AG04450 (cell line): ENCODE results near the gene SEMA4D. TPM values are rescaled to one million over a fixed set of nuclear protein-coding genes. Genes with fewer than 3 reads are reported as not detected.
"Not testable (repeated sequence)": the region's sequence is repeated elsewhere in the genome, so short reads cannot be mapped to it uniquely, and the experiment has no call there.

ENCODE experiments used
- CTCF ChIA-PET: fragments of 300-600, 350-600 bp; formaldehyde crosslinking; extraction: SDS; loops from one replicate; lab custom pipeline; 2022; ENCODE audit warnings: antibody characterized with exemption, inconsistent platforms; lab: Charles Lee
- POLR2A ChIA-PET: fragments of 350-600 bp; formaldehyde crosslinking; extraction: SDS; loops from one replicate; lab custom pipeline; 2021; ENCODE audit warnings: antibody characterized with exemption, inconsistent platforms; lab: Yijun Ruan, JAX
- DNase-seq: peaks from one replicate; pipeline ENCODE4 v3.0.0-alpha.2; 2011; ENCODE audit warnings: low read depth, low spot score
- H3K27ac ChIP-seq: one replicate; pipeline ENCODE4 v1.5.1; 2012; ENCODE audit warnings: low read depth, low read length, control low read depth
- H3K27me3 ChIP-seq: one replicate; pipeline ENCODE4 v1.6.0; 2012; ENCODE audit warnings: low read length; ENCODE audit not compliant: control insufficient read depth, insufficient read depth
- H3K4me3 ChIP-seq: 2 replicates; pipeline ENCODE4 v1.5.1; 2011; ENCODE audit warnings: mild to moderate bottlenecking, low read depth, low read length, control low read depth
- H3K9me3 ChIP-seq: 2 replicates; pipeline ENCODE4 v1.5.1; 2012; ENCODE audit warnings: low read length; ENCODE audit not compliant: control insufficient read depth, insufficient read depth
- polyA plus RNA-seq: library from polyadenylated mRNA; depleted of rRNA; stranded (reverse); fragments of >200 nt; gene quantifications from 2 replicates; pipeline ENCODE4 v1.2.3, GENCODE V29; 2011
- TF ChIP-seq, protein P1 (sequence below): IDR thresholded peaks from 2 replicates; pipeline ENCODE4 v1.5.1; 2011; ENCODE audit warnings: low read depth, low read length, control low read depth, inconsistent platforms

SEMA4D gene
- polyA plus RNA-seq, 1 experiment, result 2.8 TPM

DNA sequence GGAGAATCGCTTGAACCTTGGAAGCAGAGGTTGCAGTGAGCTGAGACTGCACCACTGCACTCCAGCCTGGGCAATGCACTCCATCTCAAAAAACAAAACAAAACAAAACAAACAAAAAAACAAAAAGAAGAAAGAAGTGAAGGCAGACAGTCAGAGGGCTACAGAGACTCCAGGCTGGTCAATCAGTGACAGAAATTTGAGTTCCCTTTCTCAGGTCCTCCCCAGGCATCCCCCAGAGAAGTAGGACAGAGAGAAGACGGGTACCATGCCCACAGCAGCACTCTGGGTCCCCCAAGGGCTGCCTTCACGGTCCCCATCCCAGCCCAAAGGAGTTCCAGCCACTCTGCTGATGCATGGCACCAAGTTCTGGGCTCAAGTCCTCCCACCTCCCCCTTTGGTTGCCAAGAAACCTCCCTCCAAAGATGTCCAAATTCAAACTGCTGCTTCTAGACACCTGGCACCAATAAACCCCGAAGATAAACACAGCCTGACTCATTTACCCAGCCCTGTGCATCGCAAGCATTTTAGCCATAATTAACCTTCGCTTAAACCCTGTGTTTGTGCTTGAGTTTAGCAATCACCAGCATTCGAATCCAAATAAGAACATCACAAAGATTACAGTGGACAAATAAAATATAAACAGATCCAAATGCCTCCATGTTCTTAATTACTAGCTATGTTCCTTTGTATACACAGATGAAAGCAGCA lies 24.0 kb downstream of the SEMA4D start:
- CTCF ChIA-PET, result interaction anchor here (0.9 to 1.5 kb wide), 2 partner anchors 13 to 74 kb away, joined by 3 to 7 read pairs; no protein-coding TSS in a partner anchor
- peak; percentile 80 for DNase-seq
- no peak overlapping the region for H3K27ac ChIP-seq
- H3K4me3 ChIP-seq, result no peak overlapping the region
- H3K27me3 ChIP-seq, result no peaks in the 10 kb centered on the region
- TF ChIP-seq, protein P1, sequence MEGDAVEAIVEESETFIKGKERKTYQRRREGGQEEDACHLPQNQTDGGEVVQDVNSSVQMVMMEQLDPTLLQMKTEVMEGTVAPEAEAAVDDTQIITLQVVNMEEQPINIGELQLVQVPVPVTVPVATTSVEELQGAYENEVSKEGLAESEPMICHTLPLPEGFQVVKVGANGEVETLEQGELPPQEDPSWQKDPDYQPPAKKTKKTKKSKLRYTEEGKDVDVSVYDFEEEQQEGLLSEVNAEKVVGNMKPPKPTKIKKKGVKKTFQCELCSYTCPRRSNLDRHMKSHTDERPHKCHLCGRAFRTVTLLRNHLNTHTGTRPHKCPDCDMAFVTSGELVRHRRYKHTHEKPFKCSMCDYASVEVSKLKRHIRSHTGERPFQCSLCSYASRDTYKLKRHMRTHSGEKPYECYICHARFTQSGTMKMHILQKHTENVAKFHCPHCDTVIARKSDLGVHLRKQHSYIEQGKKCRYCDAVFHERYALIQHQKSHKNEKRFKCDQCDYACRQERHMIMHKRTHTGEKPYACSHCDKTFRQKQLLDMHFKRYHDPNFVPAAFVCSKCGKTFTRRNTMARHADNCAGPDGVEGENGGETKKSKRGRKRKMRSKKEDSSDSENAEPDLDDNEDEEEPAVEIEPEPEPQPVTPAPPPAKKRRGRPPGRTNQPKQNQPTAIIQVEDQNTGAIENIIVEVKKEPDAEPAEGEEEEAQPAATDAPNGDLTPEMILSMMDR, result no peak
- no peaks in the 10 kb centered on the region for H3K9me3 ChIP-seq
- POLR2A ChIA-PET, result interaction anchor here (0.7 kb wide), 1 partner anchor 12 kb away, joined by 3 read pairs; no protein-coding TSS in a partner anchor

- DNase-seq, result not testable (repeated sequence)
- CTCF ChIA-PET, result interaction anchor here (0.7 to 1.2 kb wide), 2 partner anchors 77 to 153 kb away, joined by 3 read pairs; partner anchors contain the start of gene SECISBP2
These were observed 26.1 kb downstream of the SEMA4D start for GRCh38 chr9:89471796-89472320.

DNA sequence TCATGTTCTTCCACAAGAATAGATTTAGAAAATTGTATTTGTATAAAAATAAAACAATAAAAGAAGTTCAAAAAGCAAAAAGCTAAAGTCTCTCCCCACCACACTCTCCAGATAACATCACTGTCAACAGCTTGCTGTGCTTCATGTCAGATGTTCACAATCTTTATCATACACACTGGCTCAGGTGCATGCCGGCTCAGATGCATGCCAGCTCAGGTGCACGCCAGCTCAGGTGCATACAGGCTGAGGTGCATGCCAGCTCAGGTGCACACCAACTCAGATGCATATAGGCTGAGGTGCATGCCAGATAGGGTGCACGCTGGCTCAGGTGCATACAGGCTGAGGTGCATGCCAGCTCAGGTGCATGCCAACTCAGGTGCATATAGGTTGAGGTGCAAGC lies 26.5 kb downstream of the SEMA4D start:
- Histone ChIP-seq H3K9me3 (no peaks in the 10 kb centered on the region), H3K27me3 (no peaks in the 10 kb centered on the region), H3K4me3 (no peak overlapping the region), H3K27ac (no peak overlapping the region)
- TF ChIP-seq, protein P1, result no peak
- POLR2A ChIA-PET, result no interaction called here
- no peak for DNase-seq
- CTCF ChIA-PET, result interaction anchor here (0.7 to 1.2 kb wide), 2 partner anchors 77 to 153 kb away, joined by 3 read pairs; partner anchors contain the start of gene SECISBP2

More at GRCh38 chr9:89471796-89472320, 26.1 kb downstream of the SEMA4D start:
- H3K27me3 ChIP-seq, H3K27ac ChIP-seq, H3K9me3 ChIP-seq, POLR2A ChIA-PET, H3K4me3 ChIP-seq: not testable (repeated sequence)

- Histone ChIP-seq H3K9me3 (no peaks in the 10 kb centered on the region), H3K4me3 (no peak overlapping the region), H3K27me3 (no peaks in the 10 kb centered on the region), H3K27ac (no peak overlapping the region)
- TF ChIP-seq, protein P1, result no peak
- no peak for DNase-seq
- CTCF ChIA-PET, result interaction anchor here (1.2 kb wide), 1 partner anchor 152 kb away, joined by 3 read pairs; the partner anchor contains the start of gene SECISBP2
- POLR2A ChIA-PET, result interaction anchor here (0.6 kb wide), 2 partner anchors 1509 to 1763 kb away, joined by 3 read pairs; no protein-coding TSS in a partner anchor
These were observed 27.6 kb downstream of the SEMA4D start for GRCh38 chr9:89470224-89470839.

GRCh38 chr9:89469003-89469402 lies 28.9 kb downstream of the SEMA4D start:
- POLR2A ChIA-PET, result no interaction called here
- DNase-seq, result no peak
- TF ChIP-seq, protein P1, result no peak
- CTCF ChIA-PET, result no interaction called here
- Histone ChIP-seq H3K27ac (no peak overlapping the region), H3K4me3 (no peak overlapping the region), H3K9me3 (no peaks in the 10 kb centered on the region), H3K27me3 (no peaks in the 10 kb centered on the region)
